Left colon (tissue), 2 donors: ENCODE data around the gene MED13L. TPM values are rescaled to one million over a fixed set of nuclear protein-coding genes. Genes with fewer than 3 reads are reported as not detected.

ENCODE experiments used
- ATAC-seq: fragments of 200-7000 bp; cut with Tn5 transposase; one replicate; pipeline ENCODE4 v1.9.1; 2020; ENCODE audit warnings: mild to moderate bottlenecking, moderate library complexity
- DNase-seq, 2 donors: peaks; one replicate each; pipeline ENCODE4 v3.0.0-alpha.2; 2020
- intact Hi-C, 2 donors: fragments of 100-400 bp; cut with DNase I in 1 of 2; cut with micrococcal nuclease in 1 of 2; formaldehyde crosslinking; loops; one replicate each; pipeline versions ENCODE4 v1.11.2 to v1.14.0; 2022; cut with DNase I, micrococcal nuclease
- total RNA-seq, 2 donors: library from RNA; stranded (reverse); fragmentation: NEBNext Ultra II Directional; extraction: Animal tissue kit (Norgen Biotek cat#: 25700); gene quantifications; one replicate each; pipeline ENCODE4 v1.2.1, GENCODE V29; 2021
- donor health status: DM: no; HTN: no; CAD: no.
- donor health status: DM: yes; HTN: yes; CAD: no.

MED13L gene
- total RNA-seq, 2 donors from 2014 or later, result 94.2 to 106 TPM

DNA sequence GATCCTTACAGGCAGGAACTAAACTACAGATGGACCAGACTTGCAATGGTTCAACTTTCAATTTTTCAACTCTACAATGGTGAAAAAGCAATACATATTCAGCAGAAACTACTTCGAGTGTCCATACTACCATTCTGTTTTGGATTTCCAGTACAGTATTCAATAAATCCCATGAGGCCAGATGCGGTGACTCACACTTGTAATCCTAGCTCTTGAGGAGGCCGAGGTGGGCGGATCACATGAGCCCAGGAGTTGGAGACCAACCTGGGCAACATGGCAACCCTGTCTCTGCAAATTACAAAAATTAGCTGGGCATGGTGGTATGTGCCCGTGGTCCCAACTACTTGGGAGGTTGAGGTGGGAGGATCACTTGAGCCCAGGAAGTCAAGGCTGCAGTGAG, 336.1 kb downstream of the MED13L start:
- intact Hi-C loops, result no loop called here
- ATAC-seq (no peak), DNase-seq (no peak)

DNA sequence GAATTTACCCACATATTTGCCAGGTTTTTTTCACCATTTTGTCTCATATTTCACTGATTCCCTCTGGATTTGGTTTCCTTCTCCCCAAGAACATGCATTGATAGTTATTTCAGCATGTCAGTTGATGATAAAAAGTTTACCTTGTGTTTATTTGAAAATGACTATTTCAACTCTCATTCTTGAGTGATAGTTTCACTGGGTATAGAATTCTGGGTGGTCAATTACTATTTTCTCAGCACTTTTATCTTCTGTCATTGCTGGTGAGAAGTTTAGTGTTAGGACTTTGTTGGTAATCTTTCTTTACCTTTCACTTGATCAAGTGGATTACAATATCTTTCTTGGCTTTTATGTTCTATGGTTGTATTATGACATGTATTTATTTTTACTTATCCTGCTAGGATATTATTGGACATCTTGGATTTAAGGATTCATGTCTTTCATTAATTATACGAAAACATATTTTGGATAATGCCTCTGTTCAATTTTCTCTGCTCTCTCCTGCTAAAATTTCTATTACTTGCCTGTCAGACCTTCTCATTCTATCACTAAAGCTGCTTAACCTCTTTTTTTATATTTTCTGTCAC, 338.6 kb downstream of the MED13L start:
- DNase-seq, result no peak
- intact Hi-C loops, result no loop called here
- no peak for ATAC-seq

DNA sequence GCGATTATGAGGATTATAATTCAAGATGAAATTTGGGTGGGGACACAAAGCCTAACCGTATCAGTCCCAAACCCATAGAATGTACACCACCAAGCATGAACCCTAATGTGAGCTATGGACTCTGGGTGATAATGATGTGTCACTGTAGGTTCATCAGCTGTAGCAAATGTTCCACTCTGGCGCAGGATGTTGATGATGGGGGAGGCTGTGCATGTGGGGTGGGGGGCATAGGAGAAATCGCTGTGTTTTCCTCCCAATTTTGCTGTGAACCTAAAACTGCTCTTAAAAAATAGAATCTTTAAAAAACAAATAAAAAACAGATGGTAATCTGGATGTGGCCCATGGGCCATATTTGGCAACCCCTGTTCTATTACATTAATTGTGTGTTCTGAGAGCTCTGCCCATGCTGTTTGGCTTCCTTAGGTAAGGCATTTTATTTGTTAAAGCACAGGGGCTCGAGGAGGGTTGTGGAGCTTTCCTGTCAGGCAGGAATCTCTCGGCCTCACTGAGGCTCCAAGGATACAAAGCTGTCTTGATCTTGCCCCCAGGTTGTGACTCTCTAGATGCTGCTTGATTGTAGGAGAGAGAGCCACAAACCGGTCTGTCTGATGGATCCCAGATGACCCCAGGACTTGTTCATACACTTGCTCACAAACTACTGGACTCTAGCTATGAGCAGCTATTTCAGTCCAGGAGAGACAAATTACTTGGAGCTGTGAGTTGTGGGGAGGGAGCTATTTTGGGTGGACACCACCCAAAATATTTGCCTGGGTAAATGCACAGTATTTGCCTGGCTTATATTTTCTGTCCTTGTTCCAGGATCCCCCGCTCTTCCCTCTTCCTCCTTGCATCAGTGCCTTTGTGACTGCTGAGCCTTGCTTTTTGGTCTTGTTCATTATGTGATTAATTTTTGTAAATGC, 340.2 kb downstream of the MED13L start:
- no peak for ATAC-seq
- no peak for DNase-seq
- intact Hi-C loops, result no loop called here

DNA sequence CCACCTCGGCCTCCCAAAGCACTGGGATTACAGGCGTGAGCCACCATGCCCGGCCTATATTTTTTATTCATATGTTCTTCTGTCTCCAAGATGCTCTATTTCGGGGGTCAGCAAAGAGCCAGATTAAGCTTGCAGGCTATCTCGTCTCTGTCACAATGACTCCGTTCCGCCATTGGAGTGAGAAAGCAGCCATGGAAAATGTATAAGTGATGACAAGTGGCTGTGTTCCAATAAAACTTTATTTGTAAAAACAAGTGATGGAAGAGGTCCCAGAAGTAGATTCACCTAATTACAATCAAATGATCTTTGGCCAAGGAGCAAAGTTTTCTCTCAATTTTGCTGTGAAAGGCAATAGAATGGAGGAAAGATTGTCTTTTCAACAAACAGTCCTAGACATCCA, 342.6 kb downstream of the MED13L start:
- DNase-seq (no peak), ATAC-seq (no peak)
- intact Hi-C loops, result no loop called here

DNA sequence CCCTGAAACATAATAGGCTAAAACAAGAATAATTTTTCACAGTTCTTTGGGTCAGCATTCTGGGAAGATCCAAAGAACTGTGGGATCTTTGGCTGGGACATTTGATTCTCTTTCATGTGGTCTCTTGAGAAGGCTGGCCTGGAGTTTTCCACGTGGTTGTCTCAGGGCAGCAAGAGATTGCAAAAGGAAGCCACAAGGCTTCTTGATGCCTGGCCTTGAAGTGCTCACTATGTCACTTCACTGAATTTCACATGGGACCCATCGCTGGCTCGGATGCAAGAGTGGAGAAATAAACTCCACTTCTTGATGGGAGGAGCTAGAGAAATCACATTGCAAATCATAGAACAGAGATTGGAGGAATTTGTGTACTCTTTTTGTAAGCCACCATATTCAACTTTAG, 343.4 kb downstream of the MED13L start:
- no peak for DNase-seq
- no peak for ATAC-seq
- intact Hi-C loops, result no loop called here

DNA sequence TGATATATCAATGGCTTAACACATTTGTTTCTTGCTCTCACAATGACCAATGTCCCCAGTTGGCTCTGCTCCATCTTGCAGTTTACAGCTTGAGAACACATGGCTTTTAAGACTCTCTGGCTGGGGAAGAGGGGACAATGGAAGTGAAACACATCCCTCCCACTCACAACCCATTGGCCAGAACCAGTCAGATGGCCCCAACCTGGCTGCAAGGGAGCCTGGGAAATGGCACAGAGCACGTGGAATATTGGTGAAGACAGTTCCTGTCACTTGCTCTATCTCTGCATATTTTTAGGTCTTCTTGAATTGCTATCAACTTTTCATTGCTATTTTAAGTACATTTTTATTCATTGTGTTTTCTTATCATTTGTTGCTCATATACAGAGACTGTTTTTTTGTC, 345.4 kb downstream of the MED13L start:
- ATAC-seq (no peak), DNase-seq (no peak)
- intact Hi-C loops, result no loop called here

DNA sequence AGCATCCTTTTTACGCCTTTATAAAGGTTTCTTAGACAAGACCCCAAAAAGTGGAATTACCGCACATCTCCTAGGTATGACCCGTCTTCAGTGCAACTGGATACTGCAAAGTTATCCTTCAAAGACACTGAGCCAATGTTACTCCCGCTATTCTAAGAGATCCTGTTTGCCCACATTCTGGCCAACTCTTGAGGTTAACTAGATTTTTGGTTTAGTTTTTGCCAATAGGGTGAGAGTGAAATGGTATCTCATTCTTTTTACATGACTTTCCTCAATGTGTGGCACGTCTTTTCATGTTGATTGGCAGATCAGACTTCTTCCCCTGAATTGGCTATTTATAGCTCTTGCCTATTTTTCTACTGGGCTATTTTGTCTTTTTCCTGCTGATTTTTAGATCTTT, 347.2 kb downstream of the MED13L start:
- intact Hi-C loops, result no loop called here
- DNase-seq, result no peak

DNA sequence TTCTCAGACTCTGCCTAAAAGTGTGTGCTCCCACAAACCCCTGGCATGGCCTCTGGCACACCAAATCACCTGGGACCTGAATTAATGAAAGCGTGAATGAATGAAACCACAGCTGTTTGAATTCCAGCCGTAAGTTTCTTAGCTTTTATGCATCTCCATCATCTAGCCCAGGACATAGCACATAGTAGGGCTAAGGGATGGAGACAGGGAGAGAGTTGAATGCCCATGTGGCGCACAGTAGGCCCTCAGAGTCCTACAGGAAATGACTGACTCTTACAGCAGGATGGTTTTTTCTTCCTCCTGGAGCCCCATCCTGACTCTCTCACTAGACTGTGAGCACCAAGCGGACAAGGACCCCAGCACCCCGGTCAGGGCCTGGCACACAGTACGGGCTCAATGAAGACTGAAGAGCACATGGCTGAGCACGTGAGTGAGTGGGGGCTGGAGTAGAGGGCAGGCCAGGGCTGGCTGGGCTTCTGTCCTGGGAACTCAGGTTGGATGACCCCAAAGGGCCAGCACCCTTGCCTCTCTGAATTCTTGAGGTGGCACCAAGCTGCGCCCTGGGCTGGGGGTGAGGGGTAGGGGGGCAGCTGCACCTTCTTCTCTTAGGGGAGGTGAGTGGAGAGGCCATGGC, 351.3 kb downstream of the MED13L start:
- no peak for DNase-seq
- no peak for ATAC-seq
- intact Hi-C loops, result no loop called here

More for the DNA sequence above, 347.2 kb downstream of the MED13L start:
- ATAC-seq, result no peak

DNA sequence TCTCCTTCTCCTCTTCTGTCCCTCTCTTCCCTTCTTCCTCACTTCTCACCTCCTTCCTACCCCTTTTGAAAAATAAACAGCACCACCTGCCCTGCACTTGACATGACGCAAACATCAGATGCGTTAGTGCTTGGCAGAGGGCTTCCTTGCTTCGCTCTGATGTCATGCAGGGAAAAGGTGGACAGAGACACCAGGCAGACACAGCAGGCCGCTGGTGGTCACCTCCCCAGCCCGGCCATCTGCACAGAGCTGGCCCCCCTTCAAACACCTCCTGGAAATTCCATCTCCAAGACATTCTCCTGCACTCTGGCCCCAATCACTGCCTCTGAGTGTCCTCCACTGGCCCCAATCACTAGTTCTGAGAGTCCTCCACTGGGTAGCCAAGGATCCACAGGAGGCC, 353.6 kb downstream of the MED13L start:
- no peak for ATAC-seq

DNA sequence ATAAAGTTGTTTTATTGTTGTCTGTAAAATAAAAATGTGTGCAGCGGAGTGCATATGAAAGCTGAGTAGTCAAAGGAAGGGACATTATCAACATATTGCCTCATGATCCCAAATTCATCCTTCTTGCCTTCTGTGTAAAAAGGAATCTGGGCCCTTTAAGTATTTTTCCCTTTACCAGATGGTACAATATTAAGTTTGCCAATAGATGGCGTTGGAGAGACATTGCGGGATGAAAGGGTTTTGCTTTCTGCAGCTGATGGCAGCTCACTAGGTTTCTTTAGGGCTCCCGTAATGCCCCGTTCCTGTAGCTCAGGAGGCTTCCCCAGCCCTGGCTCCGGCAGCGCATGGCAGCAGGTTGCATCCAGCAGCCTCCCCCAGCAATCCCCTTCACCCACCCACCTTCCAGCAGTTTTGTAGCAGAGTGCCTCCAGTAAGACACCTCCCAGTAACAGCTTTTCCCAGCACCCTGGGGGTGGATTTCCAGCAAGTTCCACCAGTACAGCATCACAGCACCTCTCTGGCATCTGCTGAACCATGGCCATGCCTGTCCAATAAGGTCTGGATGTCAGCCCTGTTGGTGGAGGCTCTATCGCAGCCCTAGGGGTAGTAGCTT, 354.4 kb downstream of the MED13L start:
- ATAC-seq (no peak), DNase-seq (no peak)
- intact Hi-C loops, result no loop called here

More for the DNA sequence above, 353.6 kb downstream of the MED13L start:
- DNase-seq, result no peak
- intact Hi-C loops, result no loop called here

DNA sequence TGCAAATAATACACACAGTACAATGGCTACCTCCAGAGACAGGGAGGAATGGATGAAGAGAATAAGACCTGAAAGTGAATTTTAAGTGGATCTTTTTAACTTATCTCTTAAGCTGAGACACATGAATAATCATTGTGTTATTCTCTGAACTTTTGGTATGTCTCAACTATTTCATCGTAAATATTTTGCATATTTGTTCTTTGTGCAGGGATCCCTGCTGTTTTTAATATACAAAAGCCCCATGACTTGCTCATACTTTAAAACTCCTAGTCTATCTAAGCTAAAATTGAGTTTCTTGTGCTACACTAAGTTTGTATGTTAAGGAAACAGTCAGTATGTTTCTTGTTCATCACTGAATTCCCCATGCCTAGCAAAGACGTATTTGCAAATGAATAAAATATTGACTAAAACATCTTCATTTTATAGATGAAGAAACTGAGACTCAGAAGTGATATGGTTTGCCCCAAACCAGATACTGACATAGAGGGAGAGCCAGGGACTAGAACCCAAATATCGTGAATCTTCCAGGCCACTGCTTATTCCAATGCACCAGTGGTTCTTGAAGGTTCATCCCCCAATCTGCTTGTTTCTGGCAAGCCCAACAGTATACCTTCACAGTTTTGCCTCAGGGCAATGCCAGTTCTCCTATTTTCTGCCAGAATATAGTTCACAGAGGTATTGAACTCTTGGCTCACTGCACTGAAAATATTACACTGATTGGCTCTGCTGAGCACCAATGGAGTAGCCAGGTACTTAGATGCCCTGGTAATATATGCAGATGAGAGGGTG, 356.9 kb downstream of the MED13L start:
- DNase-seq, result no peak
- ATAC-seq, result no peak
- intact Hi-C loops, result no loop called here

DNA sequence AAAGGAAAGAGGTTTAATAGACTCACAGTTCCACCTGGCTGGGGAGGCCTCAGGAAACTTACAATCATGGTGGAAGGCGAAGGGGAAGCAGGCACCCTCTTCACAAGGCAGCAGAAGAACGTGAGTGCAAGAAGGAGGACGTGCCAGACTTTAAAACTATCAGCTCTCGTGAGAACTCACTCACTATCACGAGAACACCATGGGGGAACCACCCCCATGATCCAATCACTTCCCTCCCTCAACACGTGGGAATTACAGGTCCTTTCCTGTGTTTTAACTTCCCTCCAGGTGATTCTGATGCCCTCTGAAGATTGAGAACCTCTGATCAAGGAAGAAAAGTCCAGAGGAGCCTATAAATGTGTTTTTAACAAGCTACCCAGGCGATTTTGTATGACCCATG, 358.7 kb downstream of the MED13L start:
- ATAC-seq, result no peak
- intact Hi-C loops, result loop anchor here in 1 of 2 donors (5.0 to 10.0 kb wide), 2 partner anchors 164 to 1256 kb away; no protein-coding TSS in a partner anchor
- no peak for DNase-seq

DNA sequence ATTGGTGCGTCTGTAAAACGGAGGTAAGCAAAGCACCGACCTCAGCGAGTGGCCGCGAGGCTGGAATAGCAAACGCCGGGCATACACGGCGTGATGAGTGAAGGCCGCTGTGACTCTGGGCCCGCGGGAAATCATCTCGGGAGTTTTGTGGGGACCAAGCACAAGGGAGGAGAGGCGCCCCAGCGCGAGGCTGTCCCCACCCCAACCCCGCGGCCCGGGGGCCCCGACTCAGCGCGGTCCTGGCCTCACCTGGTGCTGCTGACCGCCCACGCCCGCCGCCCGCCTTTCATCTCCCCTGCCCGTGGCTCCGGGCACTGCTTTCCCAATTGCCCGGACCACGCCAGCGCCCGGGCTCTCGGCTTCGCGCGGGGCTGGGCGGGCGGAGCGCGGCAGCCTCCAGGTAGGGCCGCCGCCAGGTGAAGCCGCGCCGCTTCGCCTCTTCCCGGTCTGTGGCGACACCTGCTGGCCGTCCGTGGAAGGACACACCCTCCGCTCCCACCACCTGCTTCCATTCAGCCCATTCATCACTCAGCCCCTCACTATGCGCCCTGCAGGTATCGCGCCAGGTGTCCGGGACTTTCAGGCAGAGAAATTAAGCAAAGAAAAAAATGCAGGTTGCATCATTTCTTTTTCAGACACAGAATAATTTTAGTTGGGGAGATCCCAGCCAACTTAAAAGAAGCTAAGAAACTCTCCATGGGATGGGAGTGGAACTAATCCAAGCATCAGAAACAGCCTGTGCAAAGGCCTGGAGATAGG, 360.4 kb downstream of the MED13L start:
- DNase-seq, result peak; percentile 32 to 80
- peak; percentile 97 for ATAC-seq
- intact Hi-C loops, result loop anchor here in 1 of 2 donors (5.0 to 10.0 kb wide), 2 partner anchors 162 to 1255 kb away; no protein-coding TSS in a partner anchor

DNA sequence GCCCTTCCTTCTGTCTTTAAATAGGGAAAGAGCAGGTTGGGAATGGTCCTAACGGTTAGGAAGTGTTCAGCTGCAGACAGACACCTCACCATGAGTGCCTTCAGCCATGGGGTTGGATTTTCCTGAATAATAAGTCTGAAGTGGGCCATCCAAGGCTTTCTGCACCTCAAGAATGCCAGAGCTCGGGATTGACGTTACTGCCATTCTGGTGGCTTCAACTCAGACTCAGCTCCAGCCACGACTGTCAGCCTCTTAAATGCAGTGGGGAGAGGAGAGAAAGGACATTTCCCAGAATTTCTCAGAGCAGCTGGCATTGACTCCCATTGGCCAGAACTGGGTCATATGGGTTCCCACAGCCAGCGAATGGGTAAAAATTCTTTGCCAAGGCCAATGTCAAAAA, 363.4 kb downstream of the MED13L start:
- DNase-seq (no peak), ATAC-seq (no peak)
- intact Hi-C loops, result loop anchor here in 1 of 2 donors (10.0 kb wide), 1 partner anchor 159 kb away; no protein-coding TSS in a partner anchor

DNA sequence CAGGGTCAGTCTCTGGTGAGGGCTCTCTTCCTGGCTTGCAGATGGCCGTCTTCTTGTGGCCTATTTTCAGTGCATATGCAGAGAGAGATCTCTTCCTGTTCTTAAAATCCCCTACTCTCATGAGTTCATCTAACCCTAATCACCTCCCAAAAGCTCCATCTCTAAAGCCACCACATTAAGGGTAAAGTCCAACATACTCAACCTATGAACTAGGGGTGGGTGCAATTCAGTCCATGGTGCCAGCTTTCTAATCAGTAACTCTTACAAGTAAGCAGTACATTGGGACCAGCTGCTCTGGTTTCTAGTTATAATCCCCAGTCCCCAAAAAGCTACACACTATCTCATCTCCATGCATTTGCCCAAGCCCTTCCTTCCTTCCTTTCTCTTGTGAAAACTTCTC, 365.1 kb downstream of the MED13L start:
- ATAC-seq (no peak), DNase-seq (no peak)
- intact Hi-C loops, result loop anchor here in 1 of 2 donors (10.0 kb wide), 1 partner anchor 158 kb away; no protein-coding TSS in a partner anchor

DNA sequence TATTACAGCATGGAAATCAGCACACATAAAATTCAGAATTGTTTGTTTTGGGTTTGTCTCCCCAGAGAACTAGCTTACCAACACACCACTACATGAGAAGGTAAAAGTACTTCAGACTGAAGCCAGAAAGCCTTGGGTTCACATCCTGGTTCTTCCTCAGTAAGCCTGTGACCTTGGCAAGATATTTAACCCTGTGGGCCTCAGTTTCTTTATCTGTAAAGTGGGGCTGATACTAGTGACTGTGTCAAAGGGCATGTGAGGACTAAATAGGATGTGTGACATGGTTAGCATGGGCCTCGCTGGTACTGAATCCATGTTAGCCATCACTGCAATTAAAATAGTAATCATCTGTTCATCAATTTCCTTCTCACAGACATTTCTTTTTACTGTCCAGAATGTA, 366.1 kb downstream of the MED13L start:
- ATAC-seq, result no peak
- intact Hi-C loops, result loop anchor here in 1 of 2 donors (10.0 kb wide), 1 partner anchor 157 kb away; no protein-coding TSS in a partner anchor
- no peak for DNase-seq

DNA sequence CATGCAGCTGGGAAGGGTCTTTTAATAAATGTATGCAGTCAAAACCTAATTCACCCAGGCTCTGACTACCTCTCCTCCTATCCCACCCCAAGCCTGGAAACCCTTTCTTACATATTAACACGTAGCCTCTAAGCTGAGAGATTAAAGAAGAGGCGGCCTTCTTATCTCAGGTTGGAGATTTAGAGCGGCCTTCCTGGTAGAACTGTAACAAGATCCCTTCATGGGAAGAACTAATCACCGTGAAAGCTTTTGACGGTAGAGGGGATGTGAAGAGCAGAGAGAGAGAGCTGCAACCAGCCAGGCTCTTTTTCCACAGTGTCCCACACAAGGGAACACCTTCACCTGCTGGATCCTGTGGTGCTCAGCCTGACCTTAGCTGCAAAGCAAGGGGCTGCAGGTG, 367.4 kb downstream of the MED13L start:
- intact Hi-C loops, result loop anchor here in 1 of 2 donors (10.0 kb wide), 1 partner anchor 155 kb away; no protein-coding TSS in a partner anchor
- DNase-seq, result no peak
- ATAC-seq, result no peak
